SK-N-SH treated with all-trans-retinoic acid at 6 μM for 48 hours (cell line): Measurements from ENCODE around the gene PDE9A.

Experiments used
- ATAC-seq: fragments of 200-7000 bp; cut with Tn5 transposase; 3 replicates; pipeline ENCODE4 v1.9.1; 2020; ENCODE audit warnings: mild to moderate bottlenecking, moderate library complexity
- ARNTL ChIP-seq: fragments of 450-650 bp; formaldehyde crosslinking; IDR thresholded peaks from 2 replicates; pipeline ENCODE4 v1.5.0; 2020; ENCODE audit warnings: low read depth, mild to moderate bottlenecking, moderate library complexity, borderline replicate concordance
- BACH2 ChIP-seq: fragments of 250-450 bp; sonication (Bioruptor Pico); IDR thresholded peaks from 2 replicates; pipeline ENCODE4 v1.9.0; 2021; ENCODE audit warnings: mild to moderate bottlenecking, borderline replicate concordance
- CSDC2 ChIP-seq: fragments of 250-450 bp; sonication (Bioruptor Pico); IDR thresholded peaks from 2 replicates; pipeline ENCODE4 v1.5.0; 2020; ENCODE audit warnings: mild to moderate bottlenecking, moderate library complexity
- ESRRG ChIP-seq: fragments of 250-450 bp; sonication (Bioruptor Pico); IDR thresholded peaks from 2 replicates; pipeline ENCODE4 v1.6.1; 2021; ENCODE audit warnings: mild to moderate bottlenecking
- GLIS3 ChIP-seq: fragments of 250-450 bp; sonication (Bioruptor Pico); IDR thresholded peaks from 2 replicates; pipeline ENCODE4 v1.5.0; 2020; ENCODE audit warnings: mild to moderate bottlenecking, moderate library complexity
- ISL1 ChIP-seq: fragments of 250-450 bp; sonication (Bioruptor Pico); IDR thresholded peaks from 2 replicates; pipeline ENCODE4 v2.1.2; 2022; ENCODE audit warnings: mild to moderate bottlenecking, moderate library complexity
- PPARA ChIP-seq: fragments of 250-450 bp; sonication (Bioruptor Pico); IDR thresholded peaks from 2 replicates; pipeline ENCODE4 v1.5.0; 2020; ENCODE audit warnings: mild to moderate bottlenecking, borderline replicate concordance
- SNAI2 ChIP-seq: fragments of 250-450 bp; sonication (Bioruptor Pico); IDR thresholded peaks from 2 replicates; pipeline ENCODE4 v1.5.0; 2020; ENCODE audit warnings: mild to moderate bottlenecking, moderate library complexity
- TCF4 ChIP-seq: fragments of 250-450 bp; sonication (Bioruptor Pico); IDR thresholded peaks from 2 replicates; pipeline ENCODE4 v1.8.0; 2021; ENCODE audit warnings: mild to moderate bottlenecking, moderate library complexity, borderline replicate concordance
- TSHZ2 ChIP-seq: fragments of 250-450 bp; sonication (Bioruptor Pico); IDR thresholded peaks from 2 replicates; pipeline ENCODE4 v1.5.0; 2020; ENCODE audit warnings: mild to moderate bottlenecking, moderate library complexity
- ZC3H10 ChIP-seq: fragments of 250-450 bp; sonication (Bioruptor Pico); IDR thresholded peaks from 2 replicates; pipeline ENCODE4 v1.5.1; 2021; ENCODE audit warnings: mild to moderate bottlenecking, moderate library complexity
- ZFP3 ChIP-seq: fragments of 250-450 bp; sonication (Bioruptor Pico); IDR thresholded peaks from 2 replicates; pipeline ENCODE4 v1.5.0; 2020; ENCODE audit warnings: mild to moderate bottlenecking, moderate library complexity
- ZFP30 ChIP-seq: fragments of 450-650 bp; formaldehyde crosslinking; IDR thresholded peaks from 2 replicates; pipeline ENCODE4 v1.5.0; 2022; ENCODE audit warnings: mild to moderate bottlenecking, moderate library complexity
- ZNF70 ChIP-seq: fragments of 450-650 bp; formaldehyde crosslinking; IDR thresholded peaks from 2 replicates; pipeline ENCODE4 v1.5.0; 2020; ENCODE audit warnings: mild to moderate bottlenecking, moderate library complexity
- ZNF8 ChIP-seq: fragments of 450-650 bp; formaldehyde crosslinking; IDR thresholded peaks from 2 replicates; pipeline ENCODE4 v1.5.0; 2020; ENCODE audit warnings: mild to moderate bottlenecking, moderate library complexity
- TF ChIP-seq, protein P1 (sequence below): fragments of 250-450 bp; sonication (Bioruptor Pico); IDR thresholded peaks from 2 replicates; pipeline ENCODE4 v1.8.0; 2020; ENCODE audit warnings: mild to moderate bottlenecking, moderate library complexity, borderline replicate concordance
- TF ChIP-seq, protein P2 (sequence below): fragments of 250-450 bp; sonication (Bioruptor Pico); IDR thresholded peaks from 2 replicates; pipeline ENCODE4 v1.5.1; 2021; ENCODE audit warnings: mild to moderate bottlenecking, moderate library complexity

Gene PDE9A

GRCh38 chr21:42652527-42653230, 742 bp upstream of the PDE9A start:
- TF ChIP-seq ZNF8 (CRISPR knock-in tag), result no peak
- peak; percentile 84 for TF ChIP-seq TCF4
- peak; percentile 31; the same call in 1 of the 2 replicates for TF ChIP-seq TSHZ2 (CRISPR knock-in tag)
- peak; percentile 81 for ATAC-seq

GRCh38 chr21:42654179-42654912, 925 bp downstream of the PDE9A start:
- TF ChIP-seq GLIS3 (CRISPR knock-in tag) (no peak), ZFP30 (CRISPR knock-in tag) (no peak), TSHZ2 (CRISPR knock-in tag) (no peak), PPARA (CRISPR knock-in tag) (no peak), BACH2 (CRISPR knock-in tag) (no peak), ARNTL (CRISPR knock-in tag) (no peak), ZC3H10 (no peak), TCF4 (no peak), ESRRG (CRISPR knock-in tag) (no peak), ZFP3 (no peak), CSDC2 (CRISPR knock-in tag) (no peak), SNAI2 (CRISPR knock-in tag) (no peak), ZNF70 (no peak), ZNF8 (CRISPR knock-in tag) (no peak), ISL1 (CRISPR knock-in tag) (no peak)
- TF ChIP-seq, protein P1, sequence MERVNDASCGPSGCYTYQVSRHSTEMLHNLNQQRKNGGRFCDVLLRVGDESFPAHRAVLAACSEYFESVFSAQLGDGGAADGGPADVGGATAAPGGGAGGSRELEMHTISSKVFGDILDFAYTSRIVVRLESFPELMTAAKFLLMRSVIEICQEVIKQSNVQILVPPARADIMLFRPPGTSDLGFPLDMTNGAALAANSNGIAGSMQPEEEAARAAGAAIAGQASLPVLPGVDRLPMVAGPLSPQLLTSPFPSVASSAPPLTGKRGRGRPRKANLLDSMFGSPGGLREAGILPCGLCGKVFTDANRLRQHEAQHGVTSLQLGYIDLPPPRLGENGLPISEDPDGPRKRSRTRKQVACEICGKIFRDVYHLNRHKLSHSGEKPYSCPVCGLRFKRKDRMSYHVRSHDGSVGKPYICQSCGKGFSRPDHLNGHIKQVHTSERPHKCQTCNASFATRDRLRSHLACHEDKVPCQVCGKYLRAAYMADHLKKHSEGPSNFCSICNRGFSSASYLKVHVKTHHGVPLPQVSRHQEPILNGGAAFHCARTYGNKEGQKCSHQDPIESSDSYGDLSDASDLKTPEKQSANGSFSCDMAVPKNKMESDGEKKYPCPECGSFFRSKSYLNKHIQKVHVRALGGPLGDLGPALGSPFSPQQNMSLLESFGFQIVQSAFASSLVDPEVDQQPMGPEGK (CRISPR knock-in tag), result no peak
- TF ChIP-seq, protein P2, sequence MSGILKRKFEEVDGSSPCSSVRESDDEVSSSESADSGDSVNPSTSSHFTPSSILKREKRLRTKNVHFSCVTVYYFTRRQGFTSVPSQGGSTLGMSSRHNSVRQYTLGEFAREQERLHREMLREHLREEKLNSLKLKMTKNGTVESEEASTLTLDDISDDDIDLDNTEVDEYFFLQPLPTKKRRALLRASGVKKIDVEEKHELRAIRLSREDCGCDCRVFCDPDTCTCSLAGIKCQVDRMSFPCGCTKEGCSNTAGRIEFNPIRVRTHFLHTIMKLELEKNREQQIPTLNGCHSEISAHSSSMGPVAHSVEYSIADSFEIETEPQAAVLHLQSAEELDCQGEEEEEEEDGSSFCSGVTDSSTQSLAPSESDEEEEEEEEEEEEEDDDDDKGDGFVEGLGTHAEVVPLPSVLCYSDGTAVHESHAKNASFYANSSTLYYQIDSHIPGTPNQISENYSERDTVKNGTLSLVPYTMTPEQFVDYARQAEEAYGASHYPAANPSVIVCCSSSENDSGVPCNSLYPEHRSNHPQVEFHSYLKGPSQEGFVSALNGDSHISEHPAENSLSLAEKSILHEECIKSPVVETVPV (CRISPR knock-in tag), result no peak
- no peak for ATAC-seq

DNA sequence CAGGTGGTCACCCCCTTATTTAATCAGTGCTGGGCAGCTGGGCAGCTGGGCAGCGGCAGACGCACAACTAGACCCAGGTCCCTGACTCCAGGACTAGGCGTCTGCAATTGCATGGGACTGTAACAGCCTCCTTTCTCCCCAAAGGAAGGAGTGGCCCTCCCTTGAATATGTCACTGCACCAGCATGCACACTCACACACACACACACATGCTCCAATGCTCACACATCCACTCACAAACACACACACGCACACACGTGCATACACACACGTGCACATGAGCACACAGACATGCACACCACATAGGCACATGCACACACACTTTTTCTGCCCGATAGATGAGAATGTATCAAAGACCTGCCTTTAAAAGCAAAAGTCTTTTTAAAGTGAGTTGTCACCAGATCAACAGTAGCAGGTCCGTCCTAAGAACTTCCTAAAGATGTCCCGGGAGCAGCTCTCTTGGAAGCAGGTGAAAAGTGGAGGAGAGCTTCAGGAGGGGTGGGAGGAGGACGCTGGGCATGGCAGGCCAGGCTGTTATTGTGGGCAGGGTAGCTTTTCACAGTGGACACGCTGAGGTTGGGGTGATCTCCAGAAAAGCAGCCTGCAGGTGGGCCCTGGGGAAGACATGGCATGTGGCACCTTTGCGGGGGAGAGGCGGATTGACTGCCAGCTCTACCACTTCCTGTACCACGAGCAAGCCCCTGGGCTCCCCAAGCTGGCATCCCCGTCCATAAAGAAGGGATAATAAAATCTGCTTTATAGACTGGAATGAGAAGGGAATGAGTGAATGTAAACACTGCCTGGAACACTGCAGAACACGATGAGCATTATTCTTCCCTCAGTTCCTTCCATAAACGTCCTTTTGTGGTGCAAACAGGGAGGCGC, 1.7 kb downstream of the PDE9A start:
- no peak for TF ChIP-seq SNAI2 (CRISPR knock-in tag)
- TF ChIP-seq, all 23 proteins: peak for 0
- ATAC-seq, result no peak
